ENCODE results near the gene SYNGR2. TPM values are rescaled to one million over a fixed set of nuclear protein-coding genes. Genes with fewer than 3 reads are reported as not detected.

SYNGR2 gene
- total and polyA plus RNA-seq, 9 of the 15 experiments (the other 6 are each of a cell fraction or from before 2014, with no cell fraction given) = 1.4 to 173 (median 87.8) TPM

DNA sequence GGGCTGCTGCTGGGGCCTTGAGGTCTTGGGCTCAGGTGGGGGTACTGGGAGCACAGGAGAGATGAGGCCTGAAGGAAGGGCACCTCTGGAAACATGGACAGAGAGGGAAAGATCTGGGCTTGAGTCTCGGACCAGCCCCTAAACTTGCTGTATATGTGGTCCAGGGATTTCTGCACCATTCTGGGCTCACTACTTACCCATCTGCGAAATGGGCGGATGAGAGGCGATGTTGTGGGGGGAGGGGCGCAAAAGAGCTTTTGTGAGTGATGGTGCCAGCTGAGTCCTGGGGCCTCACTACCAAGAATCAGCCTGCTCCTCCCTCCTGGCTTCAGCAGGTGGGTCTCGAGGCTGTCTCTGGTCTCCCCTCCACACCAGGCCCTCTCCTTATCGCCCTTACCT, 21.9 kb upstream of the SYNGR2 start (continued):
- TF ChIP-seq CCNT2 (IDR thresholded peaks at IDR 0.05; ENCODE audit: borderline replicate concordance, extremely low read depth, insufficient read length, low read depth, low read length) = no peak
- TF ChIP-seq CBX1 (IDR thresholded peaks at IDR 0.05; ENCODE audit: low read depth) = peak; percentile 96
- no peak for TF ChIP-seq POLR2AphosphoS5 (IDR thresholded peaks at IDR 0.05; ENCODE audit: control insufficient read depth, insufficient read depth, low read depth, low read length)
- no peak; the same call in 1 of the 2 replicates for TF ChIP-seq ZBED1 (IDR thresholded peaks at IDR 0.05)
- TF ChIP-seq, protein P1, sequence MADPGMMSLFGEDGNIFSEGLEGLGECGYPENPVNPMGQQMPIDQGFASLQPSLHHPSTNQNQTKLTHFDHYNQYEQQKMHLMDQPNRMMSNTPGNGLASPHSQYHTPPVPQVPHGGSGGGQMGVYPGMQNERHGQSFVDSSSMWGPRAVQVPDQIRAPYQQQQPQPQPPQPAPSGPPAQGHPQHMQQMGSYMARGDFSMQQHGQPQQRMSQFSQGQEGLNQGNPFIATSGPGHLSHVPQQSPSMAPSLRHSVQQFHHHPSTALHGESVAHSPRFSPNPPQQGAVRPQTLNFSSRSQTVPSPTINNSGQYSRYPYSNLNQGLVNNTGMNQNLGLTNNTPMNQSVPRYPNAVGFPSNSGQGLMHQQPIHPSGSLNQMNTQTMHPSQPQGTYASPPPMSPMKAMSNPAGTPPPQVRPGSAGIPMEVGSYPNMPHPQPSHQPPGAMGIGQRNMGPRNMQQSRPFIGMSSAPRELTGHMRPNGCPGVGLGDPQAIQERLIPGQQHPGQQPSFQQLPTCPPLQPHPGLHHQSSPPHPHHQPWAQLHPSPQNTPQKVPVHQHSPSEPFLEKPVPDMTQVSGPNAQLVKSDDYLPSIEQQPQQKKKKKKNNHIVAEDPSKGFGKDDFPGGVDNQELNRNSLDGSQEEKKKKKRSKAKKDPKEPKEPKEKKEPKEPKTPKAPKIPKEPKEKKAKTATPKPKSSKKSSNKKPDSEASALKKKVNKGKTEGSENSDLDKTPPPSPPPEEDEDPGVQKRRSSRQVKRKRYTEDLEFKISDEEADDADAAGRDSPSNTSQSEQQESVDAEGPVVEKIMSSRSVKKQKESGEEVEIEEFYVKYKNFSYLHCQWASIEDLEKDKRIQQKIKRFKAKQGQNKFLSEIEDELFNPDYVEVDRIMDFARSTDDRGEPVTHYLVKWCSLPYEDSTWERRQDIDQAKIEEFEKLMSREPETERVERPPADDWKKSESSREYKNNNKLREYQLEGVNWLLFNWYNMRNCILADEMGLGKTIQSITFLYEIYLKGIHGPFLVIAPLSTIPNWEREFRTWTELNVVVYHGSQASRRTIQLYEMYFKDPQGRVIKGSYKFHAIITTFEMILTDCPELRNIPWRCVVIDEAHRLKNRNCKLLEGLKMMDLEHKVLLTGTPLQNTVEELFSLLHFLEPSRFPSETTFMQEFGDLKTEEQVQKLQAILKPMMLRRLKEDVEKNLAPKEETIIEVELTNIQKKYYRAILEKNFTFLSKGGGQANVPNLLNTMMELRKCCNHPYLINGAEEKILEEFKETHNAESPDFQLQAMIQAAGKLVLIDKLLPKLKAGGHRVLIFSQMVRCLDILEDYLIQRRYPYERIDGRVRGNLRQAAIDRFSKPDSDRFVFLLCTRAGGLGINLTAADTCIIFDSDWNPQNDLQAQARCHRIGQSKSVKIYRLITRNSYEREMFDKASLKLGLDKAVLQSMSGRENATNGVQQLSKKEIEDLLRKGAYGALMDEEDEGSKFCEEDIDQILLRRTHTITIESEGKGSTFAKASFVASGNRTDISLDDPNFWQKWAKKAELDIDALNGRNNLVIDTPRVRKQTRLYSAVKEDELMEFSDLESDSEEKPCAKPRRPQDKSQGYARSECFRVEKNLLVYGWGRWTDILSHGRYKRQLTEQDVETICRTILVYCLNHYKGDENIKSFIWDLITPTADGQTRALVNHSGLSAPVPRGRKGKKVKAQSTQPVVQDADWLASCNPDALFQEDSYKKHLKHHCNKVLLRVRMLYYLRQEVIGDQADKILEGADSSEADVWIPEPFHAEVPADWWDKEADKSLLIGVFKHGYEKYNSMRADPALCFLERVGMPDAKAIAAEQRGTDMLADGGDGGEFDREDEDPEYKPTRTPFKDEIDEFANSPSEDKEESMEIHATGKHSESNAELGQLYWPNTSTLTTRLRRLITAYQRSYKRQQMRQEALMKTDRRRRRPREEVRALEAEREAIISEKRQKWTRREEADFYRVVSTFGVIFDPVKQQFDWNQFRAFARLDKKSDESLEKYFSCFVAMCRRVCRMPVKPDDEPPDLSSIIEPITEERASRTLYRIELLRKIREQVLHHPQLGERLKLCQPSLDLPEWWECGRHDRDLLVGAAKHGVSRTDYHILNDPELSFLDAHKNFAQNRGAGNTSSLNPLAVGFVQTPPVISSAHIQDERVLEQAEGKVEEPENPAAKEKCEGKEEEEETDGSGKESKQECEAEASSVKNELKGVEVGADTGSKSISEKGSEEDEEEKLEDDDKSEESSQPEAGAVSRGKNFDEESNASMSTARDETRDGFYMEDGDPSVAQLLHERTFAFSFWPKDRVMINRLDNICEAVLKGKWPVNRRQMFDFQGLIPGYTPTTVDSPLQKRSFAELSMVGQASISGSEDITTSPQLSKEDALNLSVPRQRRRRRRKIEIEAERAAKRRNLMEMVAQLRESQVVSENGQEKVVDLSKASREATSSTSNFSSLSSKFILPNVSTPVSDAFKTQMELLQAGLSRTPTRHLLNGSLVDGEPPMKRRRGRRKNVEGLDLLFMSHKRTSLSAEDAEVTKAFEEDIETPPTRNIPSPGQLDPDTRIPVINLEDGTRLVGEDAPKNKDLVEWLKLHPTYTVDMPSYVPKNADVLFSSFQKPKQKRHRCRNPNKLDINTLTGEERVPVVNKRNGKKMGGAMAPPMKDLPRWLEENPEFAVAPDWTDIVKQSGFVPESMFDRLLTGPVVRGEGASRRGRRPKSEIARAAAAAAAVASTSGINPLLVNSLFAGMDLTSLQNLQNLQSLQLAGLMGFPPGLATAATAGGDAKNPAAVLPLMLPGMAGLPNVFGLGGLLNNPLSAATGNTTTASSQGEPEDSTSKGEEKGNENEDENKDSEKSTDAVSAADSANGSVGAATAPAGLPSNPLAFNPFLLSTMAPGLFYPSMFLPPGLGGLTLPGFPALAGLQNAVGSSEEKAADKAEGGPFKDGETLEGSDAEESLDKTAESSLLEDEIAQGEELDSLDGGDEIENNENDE (IDR thresholded peaks at IDR 0.05; ENCODE audit: low read depth, low read length) = no peak
- peak; percentile 56 for TF ChIP-seq ZNF121 (CRISPR knock-in tag; conservative IDR thresholded peaks at IDR 0.05)
- TF ChIP-seq SMC3 (conservative IDR thresholded peaks at IDR 0.05; ENCODE audit: insufficient read depth, low read depth, low read length) = no peak
- TF ChIP-seq HLTF (IDR thresholded peaks at IDR 0.05) = no peak
- no peak for TF ChIP-seq EWSR1 (IDR thresholded peaks at IDR 0.05; ENCODE audit: borderline replicate concordance, low read depth, partially characterized antibody)
- TF ChIP-seq, protein P2, sequence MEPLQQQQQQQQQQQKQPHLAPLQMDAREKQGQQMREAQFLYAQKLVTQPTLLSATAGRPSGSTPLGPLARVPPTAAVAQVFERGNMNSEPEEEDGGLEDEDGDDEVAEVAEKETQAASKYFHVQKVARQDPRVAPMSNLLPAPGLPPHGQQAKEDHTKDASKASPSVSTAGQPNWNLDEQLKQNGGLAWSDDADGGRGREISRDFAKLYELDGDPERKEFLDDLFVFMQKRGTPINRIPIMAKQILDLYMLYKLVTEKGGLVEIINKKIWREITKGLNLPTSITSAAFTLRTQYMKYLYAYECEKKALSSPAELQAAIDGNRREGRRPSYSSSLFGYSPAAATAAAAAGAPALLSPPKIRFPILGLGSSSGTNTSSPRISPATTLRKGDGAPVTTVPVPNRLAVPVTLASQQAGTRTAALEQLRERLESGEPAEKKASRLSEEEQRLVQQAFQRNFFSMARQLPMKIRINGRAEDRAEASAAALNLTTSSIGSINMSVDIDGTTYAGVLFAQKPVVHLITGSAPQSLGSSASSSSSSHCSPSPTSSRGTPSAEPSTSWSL (CRISPR knock-in tag; IDR thresholded peaks at IDR 0.05; ENCODE audit: borderline replicate concordance) = no peak
- peak; percentile 97 for TF ChIP-seq PTBP1 (IDR thresholded peaks at IDR 0.05; ENCODE audit: low read depth, low read length)
- TF ChIP-seq, protein P3, sequence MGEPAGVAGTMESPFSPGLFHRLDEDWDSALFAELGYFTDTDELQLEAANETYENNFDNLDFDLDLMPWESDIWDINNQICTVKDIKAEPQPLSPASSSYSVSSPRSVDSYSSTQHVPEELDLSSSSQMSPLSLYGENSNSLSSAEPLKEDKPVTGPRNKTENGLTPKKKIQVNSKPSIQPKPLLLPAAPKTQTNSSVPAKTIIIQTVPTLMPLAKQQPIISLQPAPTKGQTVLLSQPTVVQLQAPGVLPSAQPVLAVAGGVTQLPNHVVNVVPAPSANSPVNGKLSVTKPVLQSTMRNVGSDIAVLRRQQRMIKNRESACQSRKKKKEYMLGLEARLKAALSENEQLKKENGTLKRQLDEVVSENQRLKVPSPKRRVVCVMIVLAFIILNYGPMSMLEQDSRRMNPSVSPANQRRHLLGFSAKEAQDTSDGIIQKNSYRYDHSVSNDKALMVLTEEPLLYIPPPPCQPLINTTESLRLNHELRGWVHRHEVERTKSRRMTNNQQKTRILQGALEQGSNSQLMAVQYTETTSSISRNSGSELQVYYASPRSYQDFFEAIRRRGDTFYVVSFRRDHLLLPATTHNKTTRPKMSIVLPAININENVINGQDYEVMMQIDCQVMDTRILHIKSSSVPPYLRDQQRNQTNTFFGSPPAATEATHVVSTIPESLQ (CRISPR knock-in tag; IDR thresholded peaks at IDR 0.05) = no peak
- no peak for TF ChIP-seq RUNX1 (IDR thresholded peaks at IDR 0.05; ENCODE audit: low read depth)

Measured in K562 (cell line).